HG03097 (cell line): ENCODE measurements around the gene ADGRB2.

Experiments
- ATAC-seq: cut with Tn5 transposase; IDR thresholded peaks from one replicate; pipeline ENCODE4 v1.9.1; 2021; ENCODE audit not compliant: unreplicated experiment, low FRiP score

The ADGRB2 gene

DNA sequence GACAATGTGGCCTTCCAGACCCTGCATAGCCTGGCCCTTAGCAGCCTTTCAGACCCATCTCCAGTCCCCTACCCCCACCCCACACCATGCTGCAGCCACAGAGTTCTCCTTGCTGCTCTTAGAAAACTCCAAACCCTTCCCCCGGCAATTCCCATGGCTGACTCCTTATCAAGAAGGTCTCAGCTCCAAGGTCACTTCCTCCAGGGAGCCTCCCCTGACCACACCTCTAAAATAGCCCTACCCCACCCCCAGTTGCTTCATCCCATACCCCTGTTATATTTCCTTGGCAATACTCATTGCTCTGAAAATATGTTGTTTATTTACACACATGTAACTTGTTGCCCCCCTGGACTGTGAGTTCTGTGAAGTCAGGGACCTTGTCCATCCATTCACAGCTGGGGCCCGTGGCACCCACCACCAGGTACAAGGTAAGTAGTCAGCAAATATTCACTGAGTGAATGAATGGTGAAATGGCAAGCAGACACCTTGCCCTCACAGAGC lies 4.3 kb upstream of the ADGRB2 start:
- ATAC-seq, result no peak

DNA sequence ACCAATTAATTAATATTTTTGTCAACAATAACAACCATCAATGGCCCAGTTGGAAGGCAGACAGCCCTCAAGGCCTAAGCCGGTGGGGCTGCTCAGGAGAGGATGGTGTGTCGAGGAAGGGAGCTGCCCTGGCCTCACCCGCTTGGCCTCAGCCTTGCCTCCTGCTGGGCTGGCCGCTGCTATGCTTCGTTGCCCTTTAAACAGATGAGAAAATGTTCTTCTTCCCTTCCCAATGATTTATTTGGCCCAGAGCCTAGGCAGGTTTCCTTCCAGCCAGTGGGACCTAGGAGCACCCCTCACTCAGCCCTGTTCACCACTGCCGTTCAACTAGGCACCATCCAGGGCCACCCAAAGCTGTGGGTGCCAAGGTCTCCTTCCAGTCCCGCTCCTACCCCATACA lies 3.1 kb upstream of the ADGRB2 start:
- no peak for ATAC-seq

DNA sequence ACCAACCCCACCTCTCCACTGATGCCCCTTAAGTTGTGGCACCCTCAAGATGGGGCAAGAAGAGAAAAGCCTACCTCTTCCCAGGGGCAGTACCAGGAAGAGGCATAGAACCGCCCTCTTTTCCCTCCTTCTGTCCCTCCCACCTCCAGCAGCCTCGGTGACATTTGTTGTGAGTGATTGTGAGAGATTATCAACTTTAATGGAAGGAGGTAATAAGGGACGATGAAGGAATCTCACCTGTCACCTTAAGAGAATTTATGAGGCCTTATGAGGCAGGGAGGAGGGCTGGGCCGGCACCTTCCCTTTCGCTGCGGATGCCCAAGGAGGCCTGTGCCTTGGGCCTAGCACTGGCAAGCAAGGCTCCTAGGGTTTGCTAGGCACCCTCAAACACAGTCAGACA lies 1.4 kb upstream of the ADGRB2 start:
- ATAC-seq, result no peak

DNA sequence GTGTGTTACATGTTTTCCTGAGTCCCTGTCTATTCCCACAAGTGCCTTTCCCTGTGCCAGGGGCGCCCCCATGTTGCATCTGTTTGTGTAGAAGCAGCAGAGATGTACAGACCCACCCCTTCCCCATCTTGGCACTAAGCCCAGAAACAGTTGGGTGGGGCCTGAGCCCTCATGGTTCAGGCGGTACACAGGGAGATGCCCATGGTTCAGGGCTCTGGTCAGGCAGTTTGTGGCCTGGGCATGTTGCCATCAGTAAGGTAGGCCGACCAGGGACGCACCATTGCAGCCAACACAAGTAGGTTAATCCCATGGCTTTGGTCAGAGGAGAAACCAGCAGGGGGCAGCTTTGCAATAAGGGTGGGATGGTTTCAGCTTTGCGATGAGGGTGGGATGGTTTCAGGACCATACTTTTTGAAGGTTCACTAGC lies 914 bp upstream of the ADGRB2 start:
- ATAC-seq, result no peak

DNA sequence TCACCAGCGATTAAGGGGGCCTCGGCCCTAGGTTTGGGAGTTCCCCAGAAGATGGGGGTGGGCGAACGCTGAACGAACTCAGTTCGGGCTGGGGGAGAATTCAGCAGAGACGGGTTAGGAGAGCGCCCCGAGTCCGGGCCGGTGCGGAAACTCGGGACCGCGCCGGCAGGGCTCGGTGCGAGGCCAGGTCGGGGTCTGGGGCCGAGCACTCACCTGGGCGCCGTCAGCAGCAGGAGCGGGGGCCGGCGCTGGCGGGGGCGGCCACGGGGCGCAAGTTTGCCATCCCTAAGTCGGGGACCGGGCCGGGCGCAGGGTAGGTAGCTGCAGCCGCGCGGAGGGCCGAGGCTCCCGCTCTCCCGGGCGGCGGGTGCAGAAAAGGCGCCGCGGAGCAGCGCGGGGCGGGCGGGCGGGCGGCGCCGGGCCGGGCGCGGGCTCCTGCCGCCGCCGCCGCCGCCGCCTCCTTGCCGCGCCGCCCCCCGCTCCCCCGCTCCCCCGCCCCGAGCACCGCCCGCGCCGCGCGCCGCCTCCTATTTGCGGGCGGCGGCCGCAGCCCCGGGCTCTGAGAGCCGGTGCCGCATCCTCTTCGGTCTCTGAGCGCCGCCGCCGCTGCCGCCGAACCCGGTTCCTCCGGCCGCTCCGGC lies 349 bp downstream of the ADGRB2 start:
- no peak for ATAC-seq

DNA sequence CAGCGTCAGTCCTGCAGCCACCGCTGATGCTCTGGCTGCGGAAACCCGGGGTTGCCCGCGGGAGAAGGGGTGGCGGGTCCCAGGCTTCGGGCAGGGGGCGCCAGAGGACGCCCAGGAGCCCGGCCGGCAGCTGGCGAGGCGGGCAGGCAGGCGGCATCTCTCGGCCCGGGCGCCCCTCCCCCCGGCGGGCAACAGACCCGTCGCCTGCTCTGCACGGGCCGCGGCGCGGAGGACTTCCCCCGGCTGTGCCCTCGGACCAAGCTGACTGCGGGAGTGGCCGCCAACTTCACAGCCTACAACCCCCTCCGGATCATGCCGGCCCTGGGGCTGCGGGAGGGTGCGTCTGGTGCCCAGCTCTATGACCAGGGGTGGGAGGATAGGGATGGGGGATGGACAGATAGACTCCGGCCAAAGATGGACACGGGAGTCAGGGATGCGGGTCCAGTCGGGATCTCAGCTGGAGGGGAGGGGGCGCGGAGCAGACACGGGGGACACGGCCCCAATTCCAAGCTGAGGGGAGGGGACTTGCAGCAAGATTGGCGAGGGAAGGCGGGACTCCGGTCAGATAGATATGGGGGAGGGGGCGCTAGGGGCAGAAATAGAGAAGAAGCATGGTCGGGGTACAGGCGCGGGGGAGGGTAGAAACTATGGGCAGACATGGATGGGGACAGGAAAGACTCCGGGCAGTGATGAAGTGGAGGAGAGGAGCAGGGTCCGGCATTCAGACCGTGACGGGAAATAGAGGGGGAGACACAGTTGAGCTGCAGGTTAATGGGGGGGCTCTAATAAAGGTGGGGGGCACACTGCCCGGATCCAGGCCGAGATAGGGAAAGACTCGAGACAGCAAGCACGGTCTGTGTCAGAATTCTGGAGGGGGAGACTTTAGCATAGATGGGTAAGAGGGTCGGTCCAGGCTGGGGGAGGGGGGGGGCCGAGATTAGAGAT lies 1.1 kb downstream of the ADGRB2 start:
- ATAC-seq, result no peak

DNA sequence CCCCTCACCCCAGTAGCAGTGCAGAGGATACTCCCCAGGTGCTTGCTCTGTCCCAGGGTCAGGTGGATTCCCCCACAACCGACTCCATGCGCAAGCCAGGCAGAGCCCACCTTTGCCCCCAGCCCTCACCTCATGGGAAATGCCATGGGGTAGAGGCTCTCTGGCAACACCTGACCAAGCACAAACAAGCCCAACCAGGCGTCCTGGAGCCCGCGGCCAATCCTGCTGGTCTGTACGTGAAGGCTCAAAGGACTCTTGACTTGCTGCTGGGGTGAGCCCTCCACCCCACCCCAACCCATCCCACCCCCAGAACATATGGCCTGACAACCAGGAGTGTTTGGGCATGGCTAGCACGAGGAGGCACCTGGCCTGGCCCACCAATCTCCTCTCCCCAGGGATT lies 1.8 kb downstream of the ADGRB2 start:
- ATAC-seq, result no peak

DNA sequence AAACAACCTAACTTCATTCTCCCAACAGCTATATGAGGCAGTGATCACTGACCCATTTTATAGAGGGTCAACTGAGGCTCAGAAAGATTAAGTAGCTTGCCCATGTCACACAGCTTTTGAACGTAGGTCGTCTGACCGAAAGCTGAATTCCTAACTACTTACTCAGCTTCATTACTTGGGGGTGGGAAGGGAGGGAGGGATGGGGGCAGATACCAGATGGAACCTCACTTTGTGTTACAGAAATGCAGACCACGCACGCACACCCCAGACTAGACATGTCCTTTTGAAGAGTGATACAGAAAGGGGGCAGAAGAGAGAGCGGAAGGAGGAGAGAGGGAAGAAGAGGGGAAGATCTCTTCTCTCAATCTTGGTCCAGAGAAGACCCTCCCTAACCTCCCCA lies 2.3 kb downstream of the ADGRB2 start:
- no peak for ATAC-seq

DNA sequence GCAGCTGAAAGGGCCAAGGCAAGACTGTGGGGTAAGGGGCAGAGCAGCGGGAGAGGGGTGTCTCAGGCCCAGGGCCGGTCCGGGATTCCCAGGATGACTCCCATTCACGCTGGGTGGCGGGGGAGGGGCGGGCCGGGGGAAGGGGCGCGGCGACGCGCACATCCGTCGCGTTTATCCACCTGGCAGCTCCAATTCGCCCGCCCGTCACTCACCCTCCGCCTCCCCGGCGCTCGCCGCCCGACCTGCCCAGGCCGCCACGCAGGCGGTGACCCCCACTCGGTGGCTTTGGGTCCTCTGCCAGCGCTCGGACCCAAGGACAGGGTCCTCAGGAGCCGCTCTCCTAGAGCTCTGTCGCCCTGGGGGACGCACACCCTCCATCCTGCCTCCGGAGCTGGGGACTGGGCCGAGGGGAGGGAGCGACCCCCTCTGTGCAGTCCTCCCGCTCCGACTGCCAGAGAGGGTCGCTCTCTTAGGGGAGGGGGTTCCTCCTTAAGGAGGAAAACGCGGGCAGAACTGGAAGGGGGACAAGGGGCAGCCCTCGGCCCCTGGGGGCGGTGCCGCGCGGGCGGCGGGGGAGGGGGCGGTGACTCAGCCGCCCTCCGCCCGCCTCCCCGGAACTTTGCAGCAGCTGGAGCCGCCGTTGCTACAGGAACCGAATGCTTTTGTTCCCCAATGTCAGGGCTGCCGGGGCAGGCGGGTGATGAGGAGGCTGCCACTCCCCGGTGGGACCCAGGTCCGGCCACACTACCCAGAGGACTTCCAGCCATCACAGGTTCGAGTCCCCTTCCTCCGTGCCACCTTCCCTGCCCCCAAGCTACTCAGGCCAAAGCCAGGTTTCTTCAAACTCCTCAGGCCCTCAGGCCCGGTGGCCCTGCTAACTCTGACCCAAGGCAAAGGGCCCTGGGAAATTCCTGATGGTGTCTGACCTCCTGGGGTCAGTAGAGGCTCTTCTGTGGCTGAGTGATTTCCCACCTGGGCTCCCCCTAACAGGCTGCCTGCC lies 3.4 kb downstream of the ADGRB2 start:
- no peak for ATAC-seq

DNA sequence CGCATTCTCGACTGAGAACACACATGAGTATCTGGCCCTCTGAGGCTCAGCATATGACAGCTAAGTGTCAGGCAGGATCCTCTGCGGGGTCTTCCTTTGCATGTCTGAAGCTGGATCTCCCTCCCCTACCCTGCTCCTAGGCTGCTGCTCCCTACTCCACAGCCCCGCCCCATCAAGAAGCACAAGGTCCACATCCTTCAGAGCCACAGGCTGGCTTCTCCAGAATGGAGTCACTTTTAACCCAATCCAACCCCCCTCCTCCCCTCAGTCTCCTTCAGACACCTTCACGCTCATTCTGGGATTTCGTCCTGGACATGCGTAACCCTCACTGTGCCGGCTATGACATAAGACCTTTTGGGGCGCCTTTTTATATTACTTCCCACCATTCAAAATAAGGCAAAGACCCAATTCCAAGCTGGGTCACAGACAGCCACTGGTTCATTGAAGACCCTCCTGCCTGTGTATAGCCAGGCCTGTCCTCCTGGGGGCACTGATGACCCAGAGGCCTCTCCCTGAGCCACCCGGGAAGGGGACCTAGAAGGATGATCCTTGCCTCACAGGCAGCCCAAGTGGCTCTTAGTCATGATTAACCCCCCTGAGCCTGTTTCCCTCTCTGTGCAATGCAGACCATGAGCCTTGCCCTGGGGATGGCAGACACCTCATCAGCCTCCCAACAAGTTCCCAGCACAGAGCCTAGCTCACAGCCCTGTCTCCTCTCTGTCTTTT lies 4.7 kb downstream of the ADGRB2 start:
- ATAC-seq, result no peak

DNA sequence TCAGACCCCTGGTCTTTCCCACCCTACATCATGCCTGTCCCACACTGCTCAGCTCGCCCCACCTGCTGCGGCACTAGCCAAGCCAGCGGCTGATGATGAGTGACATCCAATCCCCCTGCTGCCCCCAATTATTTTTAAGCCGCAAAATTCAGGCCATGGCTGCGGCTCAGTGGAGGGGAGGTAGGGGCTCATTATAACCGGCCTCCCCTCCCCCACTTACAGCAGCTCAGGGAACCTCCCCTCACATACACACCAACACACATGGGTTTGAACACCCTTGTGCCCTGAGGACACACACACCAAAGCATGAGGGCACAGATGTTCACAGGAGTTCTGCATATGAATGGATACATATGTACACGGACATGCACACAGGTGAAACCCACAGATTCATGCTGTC lies 5.3 kb downstream of the ADGRB2 start:
- no peak for ATAC-seq

DNA sequence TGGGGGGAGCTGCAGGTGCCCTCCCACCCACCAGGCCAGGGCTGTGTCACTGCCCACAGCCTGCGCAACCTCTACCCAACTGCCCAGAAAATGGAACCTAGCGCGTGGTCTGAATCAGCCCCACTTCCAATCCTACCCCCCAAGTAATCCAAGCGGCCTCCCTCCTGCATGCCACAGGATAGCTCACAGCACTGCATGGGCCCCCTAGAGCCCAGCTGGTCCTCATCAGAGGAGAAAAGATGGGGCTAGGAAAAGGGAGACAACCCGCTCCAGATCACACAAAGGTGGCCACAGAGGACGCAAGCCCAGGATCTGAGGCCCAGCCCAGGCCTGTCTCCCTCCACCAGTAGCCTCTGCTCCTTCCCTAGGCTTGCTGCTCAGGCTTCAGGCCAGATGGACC lies 6.2 kb downstream of the ADGRB2 start:
- ATAC-seq, result no peak

DNA sequence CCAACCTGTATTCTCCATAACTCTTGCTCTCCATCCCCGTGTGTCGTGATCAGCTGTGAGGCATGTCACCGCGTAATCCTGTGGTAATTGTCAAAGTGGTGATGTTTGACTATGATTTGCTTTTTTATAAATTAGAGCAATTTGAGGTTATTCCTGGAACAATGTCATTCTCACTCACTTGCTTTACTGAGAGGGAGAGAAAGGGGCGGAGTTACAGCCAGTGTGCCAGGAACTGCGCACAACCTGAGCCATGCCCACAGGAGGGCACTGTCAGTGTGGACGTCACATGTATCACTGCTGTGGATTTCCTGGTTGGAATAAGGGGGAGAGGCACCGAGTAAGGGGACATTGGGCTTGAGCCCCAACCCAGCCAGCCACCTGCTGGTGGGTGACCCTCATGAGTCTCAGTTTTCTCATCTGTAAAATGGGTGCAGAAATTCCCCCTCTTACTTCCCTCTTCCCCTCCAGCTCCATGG lies 6.9 kb downstream of the ADGRB2 start:
- no peak for ATAC-seq

DNA sequence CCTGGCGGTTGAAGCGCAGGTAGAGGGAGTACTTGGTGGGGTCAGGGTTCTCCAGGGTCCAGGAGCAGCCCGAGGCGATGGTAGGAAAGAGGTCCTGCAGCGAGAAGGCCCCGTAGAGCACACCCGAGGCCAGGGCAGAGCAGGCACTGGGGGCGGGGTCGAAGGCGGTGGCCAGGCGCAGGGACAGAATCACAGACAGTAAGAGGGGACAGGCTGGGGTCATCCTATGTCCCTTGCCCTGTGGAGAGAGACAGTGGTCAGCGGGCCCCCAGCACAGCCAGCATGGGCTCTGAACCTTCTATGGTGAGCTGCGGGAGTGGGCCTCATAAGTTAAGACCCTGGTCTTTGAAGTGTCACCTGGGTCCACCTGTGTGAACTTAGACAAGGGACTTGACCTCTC lies 7.6 kb downstream of the ADGRB2 start:
- no peak for ATAC-seq

DNA sequence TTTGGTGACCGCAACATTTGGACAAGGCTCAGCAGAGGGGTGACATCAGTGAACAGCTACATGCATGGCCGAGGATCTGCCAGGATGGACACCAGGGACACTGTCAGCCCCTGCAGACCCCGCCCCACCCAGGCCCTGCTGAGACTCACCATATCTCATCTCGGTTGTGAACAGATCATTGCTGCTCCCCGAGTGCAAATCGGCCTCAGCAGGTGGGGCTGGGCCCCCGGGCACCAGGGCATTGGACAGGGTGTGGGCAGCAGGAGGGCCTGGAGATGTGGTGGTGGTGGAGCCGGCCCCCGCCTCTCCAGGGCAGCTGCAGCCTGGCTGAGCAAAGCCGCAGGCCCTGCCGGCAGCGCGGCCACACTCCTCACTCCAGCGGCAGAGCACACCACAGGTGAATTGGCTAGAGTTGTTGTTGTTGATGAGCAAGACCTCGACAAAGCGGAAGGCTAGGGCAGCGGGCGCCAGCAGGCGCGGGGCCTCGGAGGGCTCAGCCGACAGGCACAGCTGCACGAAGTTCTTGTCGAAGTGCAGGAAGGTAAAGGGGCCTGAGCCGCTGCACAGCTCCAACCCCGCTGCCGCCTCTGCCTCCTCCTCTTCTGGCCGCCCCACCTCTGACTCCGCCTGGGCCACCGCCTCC lies 8.2 kb downstream of the ADGRB2 start:
- no peak for ATAC-seq

DNA sequence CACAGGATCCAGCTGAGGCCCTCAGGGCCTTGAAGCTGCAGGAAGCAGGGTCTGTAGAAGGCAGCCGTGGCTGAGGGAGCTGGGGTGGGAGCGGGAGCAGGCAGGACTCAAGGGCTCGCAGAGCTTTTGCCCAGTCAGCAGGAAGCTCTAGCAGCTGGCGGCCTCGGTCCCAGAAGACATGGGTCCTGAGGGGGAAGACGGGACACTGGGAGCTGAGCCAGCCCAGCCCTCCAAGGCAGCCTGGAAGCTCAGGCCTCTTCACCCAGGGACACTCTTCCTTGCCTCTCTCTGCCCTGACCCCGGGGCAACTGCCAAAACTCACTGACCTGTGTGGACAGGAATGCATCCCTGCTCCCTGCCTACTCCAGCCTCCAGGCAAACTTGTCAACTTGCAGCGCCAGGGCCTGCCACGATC lies 8.9 kb downstream of the ADGRB2 start:
- no peak for ATAC-seq

DNA sequence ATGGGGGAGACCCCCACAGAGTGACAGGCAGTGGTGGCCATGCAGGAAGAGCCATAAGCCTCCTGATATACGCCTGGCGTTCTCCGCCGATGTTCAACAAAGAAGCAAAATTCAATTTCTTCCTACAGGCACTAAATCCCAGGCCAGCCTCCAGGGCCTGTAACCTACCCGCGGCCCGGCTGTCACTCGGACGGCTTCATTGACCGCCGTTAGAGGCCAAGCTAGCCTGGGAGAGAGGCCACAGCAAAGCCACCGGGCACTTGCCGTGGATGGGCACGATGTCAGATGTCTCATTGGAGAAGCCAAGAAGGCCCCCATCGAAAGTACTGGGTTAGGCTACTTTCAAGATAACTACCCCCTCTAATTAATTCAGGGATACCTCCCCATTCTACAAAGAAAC lies 9.7 kb downstream of the ADGRB2 start:
- ATAC-seq, result no peak

DNA sequence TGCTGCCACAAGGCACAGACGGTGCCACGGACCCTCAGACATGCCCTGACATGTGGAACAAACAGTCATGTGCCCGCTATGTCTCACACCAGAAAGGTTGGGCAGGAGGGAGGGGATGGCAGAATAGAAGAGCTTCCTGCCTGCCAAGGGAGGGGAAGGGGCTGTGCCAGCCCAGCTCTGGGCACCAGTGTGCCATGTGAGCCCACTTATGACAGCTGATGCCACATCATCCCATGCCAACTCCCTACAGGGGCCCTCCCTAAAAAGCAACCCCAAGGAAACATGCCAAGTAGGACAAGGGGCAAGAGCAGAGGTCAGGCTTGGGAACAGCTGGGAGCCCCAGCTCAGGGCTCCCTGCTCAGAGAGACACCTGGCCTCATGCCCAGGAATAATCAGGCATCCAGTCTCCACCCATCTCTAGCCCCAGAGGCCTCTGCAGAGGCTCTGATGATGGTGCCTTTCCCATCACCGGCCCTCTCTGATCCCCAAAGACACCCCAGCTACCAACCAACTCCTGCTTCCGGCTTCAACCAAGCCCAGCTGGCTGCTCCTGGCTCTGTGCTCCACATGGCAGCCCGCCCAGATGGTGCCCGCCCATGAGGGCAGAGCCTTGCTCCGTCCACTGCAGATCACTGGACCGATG lies 10.3 kb downstream of the ADGRB2 start:
- no peak for ATAC-seq

DNA sequence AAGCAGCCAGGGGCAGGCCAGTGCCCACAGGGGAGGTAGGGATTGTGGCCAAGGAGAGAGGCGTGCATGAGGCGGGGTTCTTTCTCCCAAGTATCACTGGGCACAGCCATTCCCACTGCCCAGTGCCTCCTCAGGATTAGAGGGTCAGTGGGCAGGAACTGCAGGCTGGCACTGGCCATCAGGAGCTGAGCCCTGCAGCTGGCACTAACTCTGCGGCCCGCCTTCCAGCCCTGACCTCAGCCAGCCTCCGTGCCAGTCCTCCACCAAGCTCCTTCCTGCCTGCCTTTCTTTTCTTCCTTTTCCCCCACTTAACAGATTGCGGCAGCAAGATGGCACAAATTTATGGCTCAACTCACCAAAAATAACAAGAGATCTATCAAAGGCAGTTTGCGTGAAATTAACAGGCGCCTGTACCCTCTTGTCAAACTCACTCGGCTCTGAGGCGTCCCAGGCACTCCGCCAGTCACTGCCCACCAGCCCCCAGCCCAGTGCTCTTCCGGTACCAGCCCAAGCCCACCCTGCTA lies 11.1 kb downstream of the ADGRB2 start:
- no peak for ATAC-seq
